Measurements from ENCODE around the gene RLBP1.

GRCh38 chr15:89225588-89225987 lies 4.2 kb upstream of the RLBP1 start:
- TF ChIP-seq POLR2A (IDR thresholded peaks at IDR 0.05; ENCODE audit: low read length) = no peak
- no peak for TF ChIP-seq GATA1 (IDR thresholded peaks at IDR 0.05; ENCODE audit: low read depth, low read length)

Data from erythroblast (primary cell).